Stimulated activated memory B cell treated with anti-CD40 and anti-IgM and Interleukin-4, amounts not matched to agents 10 μg/mL and 1 μg/mL and 100 μg/mL, for 72 hours (primary cell): ENCODE data around the gene FOXO1.

Source experiments
- ATAC-seq: fragments of 150-1000 bp; cut with Tn5 transposase; 2 replicates; pipeline ENCODE4 v1.10.0; 2021
- H3K27ac Mint-ChIP-seq: one replicate; pipeline ENCODE4 v1.8.0; 2022; ENCODE audit warnings: mild to moderate bottlenecking, mixed read lengths
- H3K27me3 Mint-ChIP-seq: one replicate; pipeline ENCODE4 v1.8.0; 2022; ENCODE audit warnings: mixed read lengths
- H3K36me3 Mint-ChIP-seq: one replicate; pipeline ENCODE4 v1.8.0; 2022; ENCODE audit warnings: mixed read lengths
- H3K4me1 Mint-ChIP-seq: one replicate; pipeline ENCODE4 v1.8.0; 2022; ENCODE audit warnings: mixed read lengths
- H3K4me3 Mint-ChIP-seq: one replicate; pipeline ENCODE4 v1.8.0; 2022; ENCODE audit warnings: mild to moderate bottlenecking, moderate library complexity, mixed read lengths
- H3K9me3 Mint-ChIP-seq: one replicate; pipeline ENCODE4 v1.8.0; 2022; ENCODE audit warnings: mixed read lengths

Gene FOXO1

DNA sequence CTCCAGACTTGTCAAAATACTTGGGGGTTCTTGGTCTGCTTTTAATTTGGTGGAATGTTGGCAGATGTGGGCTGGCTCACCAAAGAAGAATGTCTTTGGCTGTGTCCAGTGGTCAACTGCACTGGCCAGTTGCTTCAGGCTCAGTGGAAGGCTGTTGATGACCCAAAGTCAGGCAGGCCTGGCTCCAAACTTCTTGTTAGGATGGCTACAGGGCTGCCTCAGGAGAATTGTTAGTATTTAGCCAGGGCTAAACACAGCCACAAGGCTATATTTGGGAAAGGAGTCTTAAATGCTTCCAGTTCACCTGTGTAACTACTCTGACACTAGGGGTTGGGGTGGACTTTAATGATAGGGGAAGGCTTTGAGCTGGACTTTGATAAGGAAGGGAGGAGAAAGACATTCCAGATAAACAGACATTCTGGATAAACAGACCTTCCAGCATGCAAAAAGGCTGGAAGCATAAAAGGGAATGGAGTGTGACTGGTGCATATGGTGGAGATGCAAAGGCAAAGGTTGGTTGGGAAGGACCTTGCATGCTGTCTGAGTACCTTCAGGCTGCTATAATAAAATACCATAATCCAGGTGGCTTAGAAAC is 116.8 kb downstream of the FOXO1 start:
- Mint-ChIP-seq H3K9me3 (no peaks in the 10 kb centered on the region), H3K4me3 (no peak overlapping the region), H3K27ac (no peak overlapping the region), H3K27me3 (no peaks in the 10 kb centered on the region), H3K36me3 (peaks cover 7% of the 10 kb centered on the region), H3K4me1 (peaks cover 35% of the 10 kb centered on the region)
- no peak for ATAC-seq

DNA sequence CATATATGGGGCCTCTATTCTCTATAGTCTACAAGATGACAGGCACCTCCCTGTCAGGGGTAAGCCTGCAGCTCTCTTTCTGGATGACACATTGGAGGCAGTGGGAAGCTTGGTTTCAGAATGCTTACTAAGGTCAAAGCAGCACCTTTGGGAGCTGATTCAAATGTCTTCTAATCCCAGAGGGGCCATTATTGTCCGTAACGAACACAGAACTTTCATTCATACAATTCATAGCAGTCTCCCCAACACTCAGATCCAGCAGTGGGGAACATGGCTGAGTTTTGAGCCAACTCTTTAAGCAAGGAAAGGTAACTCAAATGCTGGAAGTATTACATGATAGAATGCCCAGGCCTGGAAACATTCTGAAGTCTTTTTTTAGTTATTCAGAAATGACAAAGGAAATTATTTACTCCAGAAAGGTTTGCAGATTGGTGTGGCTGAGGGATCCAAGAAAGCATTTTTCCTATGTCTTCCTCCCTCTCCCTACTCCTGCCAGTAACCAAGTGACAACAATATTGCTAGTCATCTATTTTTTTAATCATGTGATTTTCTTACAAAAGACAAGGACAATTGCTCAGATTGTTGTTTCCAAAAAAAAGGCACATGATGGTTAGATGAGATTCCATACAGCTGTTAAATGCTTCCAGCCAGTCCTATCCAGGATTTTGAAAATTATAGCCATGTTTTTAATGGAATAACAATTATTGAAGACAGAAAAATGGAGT is 118.7 kb downstream of the FOXO1 start:
- peak; percentile 51 for ATAC-seq
- H3K4me1 Mint-ChIP-seq: peaks cover 28% of the 10 kb centered on the region
- H3K4me3 Mint-ChIP-seq: no peak overlapping the region
- H3K27ac Mint-ChIP-seq: peak overlapping the region; percentile 27
- no peaks in the 10 kb centered on the region for H3K9me3 Mint-ChIP-seq
- no peaks in the 10 kb centered on the region for H3K36me3 Mint-ChIP-seq
- no peaks in the 10 kb centered on the region for H3K27me3 Mint-ChIP-seq

DNA sequence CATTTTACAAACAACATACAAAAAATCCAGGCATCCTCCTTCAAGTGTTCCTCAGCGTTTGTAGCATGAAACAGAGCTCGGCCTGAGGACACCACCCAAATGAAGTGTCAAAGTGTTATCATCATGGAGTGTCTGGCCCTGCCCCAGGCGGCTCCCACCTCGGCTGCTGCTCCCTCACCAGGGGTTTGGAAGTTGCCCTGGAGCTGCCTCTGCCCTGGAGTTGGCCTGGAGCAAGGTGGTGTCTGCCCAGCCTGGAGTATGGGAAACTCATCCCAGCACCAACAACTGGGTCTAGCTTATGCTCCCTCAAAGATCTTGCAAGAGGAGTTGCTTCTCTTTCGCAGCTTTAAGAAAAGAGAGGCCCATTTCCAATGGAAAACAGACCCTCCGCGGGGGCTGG is 120.4 kb downstream of the FOXO1 start:
- peaks cover 16% of the 10 kb centered on the region for H3K4me1 Mint-ChIP-seq
- H3K27ac Mint-ChIP-seq: no peak overlapping the region
- H3K27me3 Mint-ChIP-seq: no peaks in the 10 kb centered on the region
- H3K4me3 Mint-ChIP-seq: no peak overlapping the region
- no peaks in the 10 kb centered on the region for H3K9me3 Mint-ChIP-seq
- ATAC-seq: no peak
- no peaks in the 10 kb centered on the region for H3K36me3 Mint-ChIP-seq

DNA sequence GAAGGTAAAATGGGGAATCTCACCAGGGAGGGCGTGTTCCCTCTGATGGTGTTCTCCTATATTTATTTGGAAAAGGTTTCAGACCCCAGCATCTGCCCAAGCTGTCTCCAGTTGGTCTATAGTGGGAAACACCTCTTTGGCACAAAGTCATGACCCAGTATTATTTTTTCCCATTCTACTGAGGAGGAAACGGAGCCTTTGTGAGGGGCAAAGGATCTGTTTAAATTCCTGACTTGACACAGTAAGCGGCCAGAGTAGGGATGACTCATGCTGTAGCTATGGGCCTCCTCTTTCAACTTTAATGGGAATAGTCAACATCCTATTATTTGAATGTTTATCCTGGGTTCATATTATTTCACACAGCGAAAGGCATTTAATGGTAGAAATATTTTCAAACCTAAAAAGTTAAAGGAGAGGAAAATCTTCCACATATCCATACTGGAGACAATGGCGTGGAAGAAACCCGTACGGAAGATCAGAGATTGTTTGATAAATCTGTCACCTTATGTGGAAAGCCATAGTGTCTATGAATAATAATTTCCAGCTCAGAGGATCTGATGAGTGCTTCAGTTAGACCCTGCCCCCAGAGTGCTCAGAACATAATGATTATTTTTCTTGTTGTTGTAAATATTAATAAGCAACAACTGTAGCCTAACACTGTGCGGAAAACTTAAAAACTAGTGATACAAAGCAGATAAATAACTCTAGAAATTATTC is 126.0 kb downstream of the FOXO1 start:
- Mint-ChIP-seq H3K27ac (peak overlapping the region; percentile 25), H3K27me3 (no peaks in the 10 kb centered on the region), H3K4me3 (no peak overlapping the region), H3K9me3 (no peaks in the 10 kb centered on the region), H3K36me3 (no peaks in the 10 kb centered on the region), H3K4me1 (peaks cover 22% of the 10 kb centered on the region)
- no peak for ATAC-seq

DNA sequence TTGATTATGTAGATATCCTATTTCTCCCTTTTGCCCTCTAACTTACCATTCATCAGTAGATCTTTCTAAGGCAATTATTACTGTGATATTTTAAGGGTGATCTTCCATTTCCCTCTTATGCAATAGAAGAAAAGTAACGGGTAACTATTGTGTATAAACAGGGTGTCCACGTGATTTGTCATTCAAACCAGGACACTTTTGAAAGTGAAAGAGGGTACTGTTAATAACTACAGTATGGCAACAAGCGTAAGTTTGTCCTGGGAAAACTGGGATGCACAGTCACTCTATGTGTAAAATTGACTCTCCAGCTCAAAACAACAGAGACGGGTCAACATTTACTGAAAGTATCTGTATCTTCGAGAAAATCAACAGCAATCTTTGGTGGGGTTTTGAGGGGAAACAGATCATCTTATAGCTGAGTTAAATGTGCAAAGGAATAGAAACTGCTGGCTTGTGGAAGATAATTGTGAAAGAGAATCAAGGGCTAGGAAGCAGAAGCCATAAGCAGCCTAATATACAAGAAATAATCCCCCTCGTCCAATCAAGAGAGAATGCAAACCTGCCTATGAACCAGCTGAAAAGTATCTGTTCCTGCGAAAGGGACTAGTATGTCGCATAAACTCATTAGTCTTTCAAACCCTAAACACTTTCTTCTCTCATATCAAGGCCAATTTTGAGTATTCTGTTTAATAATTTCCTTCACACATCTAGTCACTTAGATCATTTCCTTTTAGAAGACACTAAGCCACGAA is 126.7 kb downstream of the FOXO1 start:
- Mint-ChIP-seq H3K9me3 (no peaks in the 10 kb centered on the region), H3K4me1 (peaks cover 22% of the 10 kb centered on the region), H3K27ac (peak overlapping the region; percentile 25), H3K27me3 (no peaks in the 10 kb centered on the region), H3K36me3 (no peaks in the 10 kb centered on the region), H3K4me3 (no peak overlapping the region)
- ATAC-seq: no peak

DNA sequence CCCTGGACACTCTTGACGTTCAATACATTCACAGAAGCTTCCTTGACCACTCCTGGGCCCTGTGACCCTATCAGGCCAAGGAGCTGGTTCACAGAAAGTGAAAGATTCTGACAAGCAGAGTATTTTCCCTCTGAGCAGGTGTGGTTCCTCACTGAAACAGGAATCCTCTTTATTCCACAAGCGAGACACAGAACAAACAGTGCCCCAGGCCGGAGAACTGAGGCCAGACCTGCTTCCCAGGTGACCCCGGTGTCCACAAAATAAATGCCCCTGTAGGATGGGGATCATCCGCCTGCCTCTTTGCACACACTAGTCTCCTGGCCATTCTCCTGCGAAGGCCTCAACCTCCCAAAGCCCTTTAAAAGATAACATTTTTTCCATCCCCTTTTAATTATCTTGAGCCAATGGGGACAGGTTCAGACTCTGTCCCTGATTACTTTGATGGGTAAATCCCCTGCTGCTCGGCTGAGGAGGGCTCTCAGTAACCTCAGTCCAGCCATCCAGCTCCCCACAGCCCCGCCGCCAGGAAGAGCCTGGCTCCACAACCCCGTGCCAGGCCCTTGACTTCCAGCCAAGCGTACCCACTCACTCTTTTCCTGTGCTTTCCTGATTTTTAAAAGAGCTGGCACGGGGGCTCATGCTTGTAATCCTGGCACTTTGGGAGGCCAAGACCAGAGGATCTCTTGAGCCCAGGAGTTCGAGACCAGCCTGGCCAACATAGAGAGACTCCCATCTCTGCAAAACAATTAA is 129.1 kb downstream of the FOXO1 start:
- peak overlapping the region; percentile 58 for H3K27ac Mint-ChIP-seq
- H3K27me3 Mint-ChIP-seq: no peaks in the 10 kb centered on the region
- H3K4me3 Mint-ChIP-seq: no peak overlapping the region
- no peaks in the 10 kb centered on the region for H3K9me3 Mint-ChIP-seq
- peaks cover 22% of the 10 kb centered on the region for H3K4me1 Mint-ChIP-seq
- no peak for ATAC-seq
- H3K36me3 Mint-ChIP-seq: no peaks in the 10 kb centered on the region

DNA sequence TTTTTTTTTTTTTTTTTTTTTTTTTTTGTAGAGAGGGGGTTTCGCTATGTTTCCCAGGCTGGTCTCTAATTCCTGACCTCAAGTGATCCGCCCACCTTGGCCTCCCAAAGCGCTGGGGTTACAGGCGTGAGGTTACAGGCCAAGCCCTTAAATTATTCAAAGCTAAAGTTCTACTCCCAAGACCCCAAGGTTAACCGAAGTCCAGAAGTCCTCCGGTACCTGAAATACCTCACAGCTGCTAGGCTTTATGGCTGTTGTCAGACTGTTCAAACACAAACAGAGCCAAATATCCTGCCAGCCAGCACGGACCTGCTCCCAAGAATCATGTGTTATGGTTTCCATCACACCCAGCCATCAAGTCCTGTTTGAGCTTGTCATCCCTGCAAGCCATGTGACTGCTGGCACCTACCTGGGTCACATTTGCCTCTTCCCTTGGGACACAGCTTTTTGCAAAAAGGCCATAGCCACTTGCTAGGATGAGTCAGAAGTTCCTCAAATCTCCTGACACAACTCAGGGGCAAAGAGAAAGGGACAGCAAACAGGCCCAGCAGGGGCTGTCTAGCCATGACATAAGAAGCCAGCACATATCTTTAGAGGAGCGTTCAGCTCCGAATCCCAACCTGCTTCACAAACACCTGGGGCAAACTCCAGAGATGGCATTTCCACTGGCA is 129.9 kb downstream of the FOXO1 start:
- H3K36me3 Mint-ChIP-seq: no peaks in the 10 kb centered on the region
- H3K27ac Mint-ChIP-seq: peak overlapping the region; percentile 58
- H3K4me1 Mint-ChIP-seq: peaks cover 22% of the 10 kb centered on the region
- H3K9me3 Mint-ChIP-seq: no peaks in the 10 kb centered on the region
- peak; percentile 72 for ATAC-seq
- H3K4me3 Mint-ChIP-seq: no peak overlapping the region
- no peaks in the 10 kb centered on the region for H3K27me3 Mint-ChIP-seq

DNA sequence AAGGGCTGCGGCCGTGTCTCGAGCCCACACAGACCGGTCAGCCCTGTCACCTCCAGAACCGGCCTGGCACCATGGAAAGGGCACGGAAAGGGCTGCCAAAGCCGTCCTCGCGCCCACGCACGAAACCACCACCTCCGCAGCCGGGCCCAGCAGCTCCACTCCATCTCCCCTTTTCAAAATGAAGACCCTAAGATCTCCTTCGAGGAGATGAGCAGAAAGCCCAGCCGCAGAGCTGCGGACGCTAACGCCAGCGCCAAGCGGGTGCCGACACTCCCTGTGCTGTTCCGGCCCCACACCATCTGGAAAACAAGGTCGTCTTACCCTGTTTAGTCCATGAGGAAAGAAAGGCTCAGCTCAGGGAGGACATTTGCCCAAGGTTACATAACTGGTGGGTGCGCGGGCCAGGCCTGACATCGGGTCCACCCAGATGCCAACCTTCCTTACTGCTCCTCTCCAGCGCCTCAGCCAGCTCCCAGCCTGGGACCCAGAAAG is 131.1 kb downstream of the FOXO1 start:
- Mint-ChIP-seq H3K9me3 (no peaks in the 10 kb centered on the region), H3K27me3 (no peaks in the 10 kb centered on the region), H3K4me1 (peaks cover 22% of the 10 kb centered on the region), H3K27ac (no peak overlapping the region), H3K4me3 (no peak overlapping the region), H3K36me3 (no peaks in the 10 kb centered on the region)
- no peak for ATAC-seq

DNA sequence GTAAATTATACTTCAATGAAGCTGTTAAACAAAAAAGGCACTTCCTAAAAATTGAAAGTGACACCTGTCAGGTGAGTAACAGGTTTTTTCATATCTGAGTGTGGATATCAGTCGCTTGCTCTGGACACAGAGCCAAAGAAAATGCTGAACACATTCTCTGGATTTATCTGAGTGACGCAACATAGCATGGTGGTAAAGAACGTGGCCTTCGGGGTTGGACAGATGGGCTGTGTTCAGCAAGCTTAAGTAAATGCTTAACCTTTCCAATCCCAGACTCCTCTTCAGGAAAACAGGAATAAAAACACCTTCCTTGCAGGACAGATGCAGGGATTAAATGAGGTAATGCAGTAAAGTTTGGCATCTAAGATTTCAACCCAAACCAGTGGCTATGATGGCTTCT is 132.0 kb downstream of the FOXO1 start:
- Mint-ChIP-seq H3K4me3 (no peak overlapping the region), H3K27ac (no peak overlapping the region), H3K9me3 (no peaks in the 10 kb centered on the region), H3K36me3 (no peaks in the 10 kb centered on the region), H3K4me1 (peaks cover 15% of the 10 kb centered on the region), H3K27me3 (no peaks in the 10 kb centered on the region)
- no peak for ATAC-seq

DNA sequence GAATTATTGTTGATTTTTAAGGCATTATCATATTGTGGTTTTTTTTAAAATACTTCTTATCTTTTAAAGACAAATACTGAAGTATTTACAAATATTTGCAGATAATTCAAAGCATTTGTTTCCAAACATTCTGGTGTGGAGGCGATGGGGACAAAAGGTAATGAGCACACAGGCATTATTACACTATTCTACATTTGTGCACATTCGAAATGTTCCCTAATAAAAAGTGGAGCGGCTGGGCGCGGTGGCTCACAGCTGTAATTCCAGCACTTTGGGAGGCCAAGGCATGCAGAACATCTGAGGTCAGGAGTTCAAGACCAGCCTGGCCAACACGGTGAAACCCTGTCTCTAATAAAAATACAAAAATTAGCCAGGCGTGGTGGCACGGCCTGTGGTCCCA is 133.4 kb downstream of the FOXO1 start:
- Mint-ChIP-seq H3K4me1 (peaks cover 12% of the 10 kb centered on the region), H3K4me3 (no peak overlapping the region), H3K9me3 (peaks cover under 1% of the 10 kb centered on the region), H3K27ac (no peak overlapping the region), H3K27me3 (no peaks in the 10 kb centered on the region), H3K36me3 (peaks cover under 1% of the 10 kb centered on the region)
- no peak for ATAC-seq

DNA sequence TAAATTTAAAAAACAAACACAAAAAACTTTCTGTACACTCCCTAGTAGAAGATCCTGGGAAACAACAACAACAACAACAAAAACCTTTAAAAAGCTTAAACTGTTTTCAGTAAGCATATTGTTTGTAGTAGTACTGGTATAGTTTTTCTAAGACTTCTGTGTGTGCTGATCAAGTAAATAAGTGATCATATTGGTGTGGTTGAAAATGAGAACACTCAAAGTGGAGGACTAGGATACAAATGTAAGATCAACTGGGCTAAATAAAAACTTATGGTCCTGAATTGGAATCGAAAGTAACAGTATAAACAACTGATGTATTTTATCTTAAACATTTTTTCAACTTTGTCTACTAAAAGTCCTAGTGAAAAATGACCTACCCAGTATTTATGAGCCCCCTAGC is 135.5 kb downstream of the FOXO1 start:
- no peak for ATAC-seq
- Mint-ChIP-seq H3K27ac (no peak overlapping the region), H3K4me3 (no peak overlapping the region)

DNA sequence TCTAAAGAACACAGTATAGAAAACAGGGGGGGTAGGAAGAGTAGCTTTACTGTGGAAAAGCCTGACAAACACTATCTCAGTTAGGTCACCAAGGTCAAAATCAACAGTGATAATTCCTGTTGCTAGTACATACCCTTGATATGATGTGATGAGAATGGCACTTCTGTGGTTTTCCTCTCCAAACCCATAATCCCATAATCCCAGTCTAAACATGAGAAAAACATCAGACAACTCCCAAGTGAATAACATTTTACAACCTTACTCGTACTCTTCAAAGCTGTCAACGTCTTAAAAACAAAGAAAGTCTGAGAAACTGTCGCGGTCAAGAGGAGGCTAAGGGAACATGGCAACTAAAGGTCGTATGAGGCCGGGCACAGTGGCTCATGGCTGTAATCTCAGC is 137.6 kb downstream of the FOXO1 start:
- no peak for ATAC-seq
- Mint-ChIP-seq H3K36me3 (peaks cover 7% of the 10 kb centered on the region), H3K27ac (no peak overlapping the region), H3K9me3 (peaks cover 3% of the 10 kb centered on the region), H3K27me3 (no peaks in the 10 kb centered on the region), H3K4me1 (peaks cover 13% of the 10 kb centered on the region), H3K4me3 (no peak overlapping the region)

More for the DNA sequence above, 135.5 kb downstream of the FOXO1 start:
- Mint-ChIP-seq H3K9me3 (peaks cover 3% of the 10 kb centered on the region), H3K27me3 (no peaks in the 10 kb centered on the region), H3K4me1 (no peaks in the 10 kb centered on the region), H3K36me3 (peaks cover 7% of the 10 kb centered on the region)

DNA sequence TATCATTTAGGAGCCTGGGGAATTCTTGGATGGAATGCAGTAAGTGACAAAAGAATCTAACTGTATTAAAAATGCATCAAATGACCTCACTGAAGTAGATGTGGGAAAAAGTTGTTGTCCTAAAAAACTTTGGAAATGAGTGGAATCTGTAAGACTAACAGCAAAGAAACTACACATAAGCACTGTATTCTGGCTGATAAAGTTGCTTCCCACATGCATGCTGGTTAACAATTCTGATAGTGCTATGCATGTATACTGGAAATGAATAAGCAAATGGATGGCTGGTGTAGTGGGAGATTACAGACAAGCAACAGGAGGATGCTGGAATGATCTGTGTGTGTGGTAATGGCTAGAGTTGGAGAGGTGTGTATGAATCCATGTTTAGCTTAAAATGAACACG is 138.5 kb downstream of the FOXO1 start:
- H3K36me3 Mint-ChIP-seq: peaks cover 7% of the 10 kb centered on the region
- H3K4me1 Mint-ChIP-seq: peaks cover 13% of the 10 kb centered on the region
- H3K9me3 Mint-ChIP-seq: peaks cover 3% of the 10 kb centered on the region
- no peaks in the 10 kb centered on the region for H3K27me3 Mint-ChIP-seq
- no peak overlapping the region for H3K4me3 Mint-ChIP-seq
- ATAC-seq: no peak
- no peak overlapping the region for H3K27ac Mint-ChIP-seq

DNA sequence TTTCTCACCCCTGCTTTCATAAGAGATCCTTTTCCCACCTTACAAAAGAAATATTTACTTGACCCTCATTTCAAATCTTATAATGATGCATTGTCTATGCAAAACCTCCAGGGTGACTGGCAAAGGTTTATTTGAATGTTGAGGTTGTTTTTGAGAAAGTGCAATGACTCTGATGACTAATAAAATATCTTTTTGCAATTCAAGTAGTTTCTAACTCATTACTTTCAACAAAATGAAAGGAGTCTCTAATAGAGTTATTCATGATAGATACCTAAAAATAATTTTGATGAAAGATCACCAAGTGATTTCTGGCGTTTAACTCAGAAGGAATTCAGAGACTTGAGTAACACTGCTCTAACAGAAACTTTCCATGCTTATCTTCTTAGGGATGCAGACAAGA is 144.2 kb downstream of the FOXO1 start:
- H3K4me1 Mint-ChIP-seq: peaks cover 33% of the 10 kb centered on the region

More for the DNA sequence above, 144.2 kb downstream of the FOXO1 start:
- Mint-ChIP-seq H3K36me3 (no peaks in the 10 kb centered on the region), H3K27ac (no peak overlapping the region), H3K9me3 (no peaks in the 10 kb centered on the region), H3K4me3 (no peak overlapping the region), H3K27me3 (no peaks in the 10 kb centered on the region)
- ATAC-seq: no peak
